Activated CD4-positive, alpha-beta T cell treated with anti-CD3 and anti-CD28 coated beads for 24 hours (primary cell): Measurements from ENCODE around the gene SPANXC.
"Not testable (repeated sequence)": the region's sequence is repeated elsewhere in the genome, so short reads cannot be mapped to it uniquely, and the experiment has no call there.

Experiments used
- DNase-seq, 2 donors: peaks; one replicate each; pipeline ENCODE4 v3.0.0-alpha.2; 2020; ENCODE audit warnings: low read depth in 2 of 2

Gene SPANXC, protein sequence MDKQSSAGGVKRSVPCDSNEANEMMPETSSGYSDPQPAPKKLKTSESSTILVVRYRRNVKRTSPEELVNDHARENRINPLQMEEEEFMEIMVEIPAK

GRCh38 chrX:141242417-141242816, at the start of gene SPANXC:
Gene SPANXC (minus strand): TSS chrX:141242517. CDS start chrX:141242457, 60 bp downstream.
- DNase-seq: not testable (repeated sequence)

GRCh38 chrX:141279476-141279875, 37.2 kb upstream of the SPANXC start:
- no peak for DNase-seq

GRCh38 chrX:141278306-141278705, 36.0 kb upstream of the SPANXC start:
- DNase-seq: no peak

DNA sequence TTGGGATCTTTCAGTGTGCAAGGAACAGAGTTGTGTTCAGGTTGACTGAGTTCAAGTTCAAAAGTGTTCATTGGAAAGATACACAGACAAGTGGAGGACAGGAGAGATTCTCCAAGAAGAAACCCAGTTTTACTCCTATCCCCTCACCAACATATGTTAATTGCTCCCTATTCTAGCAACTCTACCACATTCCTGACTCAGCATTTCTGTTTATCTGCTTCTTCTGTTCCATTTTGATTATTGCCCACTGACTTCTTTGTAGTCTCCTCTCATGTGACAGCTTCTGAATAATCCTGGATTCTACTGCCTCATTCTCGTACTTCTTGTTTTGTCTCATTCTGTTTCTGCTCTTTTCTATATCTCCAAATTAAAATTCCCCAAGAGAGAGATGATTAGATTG, 15.8 kb upstream of the SPANXC start:
- DNase-seq: no peak

DNA sequence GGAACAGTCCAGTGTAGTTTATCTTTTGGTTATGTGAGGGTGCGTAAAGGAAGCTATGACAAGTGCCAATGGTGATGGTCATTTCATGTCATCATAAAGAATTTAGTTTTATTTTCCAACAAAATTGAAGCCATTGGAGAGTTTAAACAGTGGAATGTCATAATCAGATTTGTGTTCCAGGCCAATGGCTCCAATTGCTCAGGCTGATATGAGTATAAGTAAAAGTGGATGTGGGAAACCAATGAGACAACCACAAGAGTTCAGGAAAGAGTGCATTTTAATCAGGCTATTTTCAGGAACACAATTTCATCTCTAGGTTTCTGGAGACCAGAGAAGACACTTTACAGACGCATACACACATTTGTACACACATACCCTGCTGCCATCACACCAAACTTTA, 20.7 kb downstream of the SPANXC start:
- no peak for DNase-seq

DNA sequence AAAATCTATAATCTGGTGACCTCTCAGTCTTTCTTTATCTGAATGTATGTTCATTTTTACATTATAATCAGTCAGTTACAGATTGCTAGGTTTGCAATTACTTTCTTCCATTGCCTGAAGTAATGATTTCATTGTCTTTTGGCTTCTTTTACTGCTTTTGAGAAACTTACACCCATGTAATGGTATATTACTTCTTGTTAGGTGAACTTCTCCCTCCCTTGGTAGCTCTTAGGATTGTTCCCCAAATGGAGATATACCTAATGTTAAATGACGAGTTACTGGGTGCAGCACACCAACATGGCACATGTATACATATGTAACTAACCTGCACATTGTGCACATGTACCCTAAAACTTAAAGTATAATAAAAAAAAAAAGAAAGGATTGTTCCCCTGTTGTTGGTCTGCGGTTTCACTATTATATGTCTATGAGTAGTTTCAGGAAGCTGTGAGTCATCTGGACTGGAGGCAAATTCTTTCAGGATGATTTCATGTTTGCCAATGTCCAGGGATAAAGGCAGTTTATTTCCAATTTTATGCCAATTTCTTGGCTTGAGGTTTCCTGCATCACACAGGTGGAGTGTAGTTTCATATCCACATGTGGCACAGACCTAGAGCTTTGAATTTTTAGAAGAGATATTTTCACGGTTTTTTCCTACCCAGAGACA, 21.8 kb downstream of the SPANXC start:
- no peak for DNase-seq

DNA sequence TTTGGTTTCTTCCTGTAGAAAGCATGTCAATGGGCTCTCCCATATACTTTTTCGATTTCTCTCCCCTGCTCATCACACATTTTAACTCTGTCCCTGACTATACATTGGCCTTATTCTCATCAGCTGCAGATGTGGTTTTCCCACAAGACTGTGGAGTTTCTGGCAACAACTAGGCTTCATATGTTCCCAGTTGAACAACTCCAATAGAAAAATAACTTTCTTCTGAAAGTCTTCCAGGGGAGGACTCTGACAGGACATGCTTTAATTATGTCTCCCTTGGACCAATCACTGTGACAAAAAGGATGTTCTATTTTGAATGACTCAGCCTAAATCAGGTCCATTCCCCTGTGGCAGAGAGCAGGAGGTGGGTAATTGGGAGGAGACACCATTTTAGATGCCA, 28.1 kb downstream of the SPANXC start:
- DNase-seq: no peak

- DNase-seq: no peak
Observed at GRCh38 chrX:141201962-141202361, 40.4 kb downstream of the SPANXC start.
